NB4 (cell line): ENCODE data around the gene NWD2.
"Not testable (repeated sequence)": the region's sequence is repeated elsewhere in the genome, so short reads cannot be mapped to it uniquely, and the experiment has no call there.

ENCODE experiments used
- DNase-seq: peaks from one replicate; pipeline ENCODE4 v3.0.0; 2010; ENCODE audit warnings: low read depth
- H3K4me3 ChIP-seq: one replicate; pipeline ENCODE4 v1.5.1; 2011; ENCODE audit warnings: mild to moderate bottlenecking, low read depth, low read length, moderate library complexity
- MYC ChIP-seq: IDR thresholded peaks from 2 replicates; pipeline ENCODE4 v1.6.1; 2011; ENCODE audit warnings: low read depth, low read length
- POLR2A ChIP-seq: IDR thresholded peaks from 2 replicates; pipeline ENCODE4 v1.6.1; 2011; ENCODE audit warnings: mild to moderate bottlenecking; ENCODE audit not compliant: insufficient read length; ENCODE audit errors: extremely low read depth
- TF ChIP-seq, protein P1 (sequence below): IDR thresholded peaks from 2 replicates; pipeline ENCODE4 v1.6.1; 2011; ENCODE audit warnings: low read depth, low read length
- TF ChIP-seq, protein P2 (sequence below): IDR thresholded peaks from one replicate; pipeline ENCODE4 v1.5.1; 2012; ENCODE audit warnings: low read depth, low read length

Gene NWD2

DNA sequence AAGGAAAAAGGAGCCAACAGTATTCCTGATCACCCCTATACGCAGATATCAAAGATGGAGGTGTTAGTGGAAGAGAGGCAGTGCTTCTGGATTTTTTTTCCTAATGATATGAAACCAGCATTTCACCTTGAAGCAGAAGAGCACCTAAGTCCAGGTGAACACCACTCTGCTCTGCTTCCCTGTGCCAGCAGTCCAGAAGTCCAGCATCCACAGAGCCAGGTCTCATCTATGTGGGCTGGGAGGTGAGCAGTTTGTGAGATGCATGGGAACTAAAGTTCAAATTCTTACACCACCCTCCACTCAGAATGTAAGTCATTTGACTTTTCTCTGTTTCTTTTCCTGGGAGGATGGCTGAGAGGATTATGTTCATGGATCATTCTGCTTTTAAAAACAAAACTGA is 239.1 kb downstream of the NWD2 start:
- no peak for DNase-seq
- TF ChIP-seq MYC = no peak
- TF ChIP-seq, protein P1, sequence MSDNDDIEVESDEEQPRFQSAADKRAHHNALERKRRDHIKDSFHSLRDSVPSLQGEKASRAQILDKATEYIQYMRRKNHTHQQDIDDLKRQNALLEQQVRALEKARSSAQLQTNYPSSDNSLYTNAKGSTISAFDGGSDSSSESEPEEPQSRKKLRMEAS = no peak
- TF ChIP-seq POLR2A = no peak
- TF ChIP-seq, protein P2, sequence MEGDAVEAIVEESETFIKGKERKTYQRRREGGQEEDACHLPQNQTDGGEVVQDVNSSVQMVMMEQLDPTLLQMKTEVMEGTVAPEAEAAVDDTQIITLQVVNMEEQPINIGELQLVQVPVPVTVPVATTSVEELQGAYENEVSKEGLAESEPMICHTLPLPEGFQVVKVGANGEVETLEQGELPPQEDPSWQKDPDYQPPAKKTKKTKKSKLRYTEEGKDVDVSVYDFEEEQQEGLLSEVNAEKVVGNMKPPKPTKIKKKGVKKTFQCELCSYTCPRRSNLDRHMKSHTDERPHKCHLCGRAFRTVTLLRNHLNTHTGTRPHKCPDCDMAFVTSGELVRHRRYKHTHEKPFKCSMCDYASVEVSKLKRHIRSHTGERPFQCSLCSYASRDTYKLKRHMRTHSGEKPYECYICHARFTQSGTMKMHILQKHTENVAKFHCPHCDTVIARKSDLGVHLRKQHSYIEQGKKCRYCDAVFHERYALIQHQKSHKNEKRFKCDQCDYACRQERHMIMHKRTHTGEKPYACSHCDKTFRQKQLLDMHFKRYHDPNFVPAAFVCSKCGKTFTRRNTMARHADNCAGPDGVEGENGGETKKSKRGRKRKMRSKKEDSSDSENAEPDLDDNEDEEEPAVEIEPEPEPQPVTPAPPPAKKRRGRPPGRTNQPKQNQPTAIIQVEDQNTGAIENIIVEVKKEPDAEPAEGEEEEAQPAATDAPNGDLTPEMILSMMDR = no peak
- H3K4me3 ChIP-seq = no peak overlapping the region

DNA sequence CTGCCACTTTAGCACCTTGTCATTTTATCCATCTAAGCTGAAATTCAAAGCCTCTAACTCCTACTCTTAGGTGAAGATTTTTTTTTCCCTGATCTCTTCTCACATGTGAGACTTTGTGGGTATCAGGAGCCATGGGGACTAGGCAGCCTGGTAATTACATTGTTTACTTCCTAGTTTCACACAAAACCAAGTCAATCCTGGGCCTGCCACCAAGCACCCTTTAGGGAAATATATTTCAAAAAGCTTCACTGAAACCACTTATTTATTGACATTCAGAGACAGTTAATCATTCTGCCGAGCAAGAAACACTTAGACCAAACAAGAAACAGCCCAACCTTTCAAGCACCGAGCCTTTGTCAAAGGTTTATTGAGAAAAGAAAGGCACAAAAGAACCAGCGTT is 241.6 kb downstream of the NWD2 start:
- H3K4me3 ChIP-seq = no peak overlapping the region
- TF ChIP-seq POLR2A (no peak), MYC (no peak)
- TF ChIP-seq, protein P2 = no peak
- TF ChIP-seq, protein P1 = no peak
- DNase-seq = no peak

DNA sequence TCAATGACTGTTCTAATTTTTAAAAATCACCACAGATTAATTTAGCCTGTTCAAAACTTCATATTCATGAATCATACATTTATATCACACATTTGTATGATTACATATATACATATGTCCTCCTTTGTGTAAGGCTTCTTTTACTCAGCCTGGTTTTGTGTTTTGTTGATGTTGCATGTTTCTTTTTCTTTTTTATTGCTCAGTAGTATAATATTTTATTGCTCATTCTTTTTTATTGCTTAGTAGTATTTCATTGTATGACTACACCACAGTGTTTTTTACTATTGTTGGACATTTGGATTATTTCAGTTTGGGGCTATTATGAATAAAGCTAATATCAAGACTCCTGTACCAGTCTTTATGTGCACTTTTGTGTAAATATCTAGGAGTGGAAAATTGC is 243.1 kb downstream of the NWD2 start:
- DNase-seq = no peak
- TF ChIP-seq, protein P1 = no peak
- TF ChIP-seq MYC = no peak
- TF ChIP-seq POLR2A = no peak
- TF ChIP-seq, protein P2 = no peak
- no peak overlapping the region for H3K4me3 ChIP-seq

DNA sequence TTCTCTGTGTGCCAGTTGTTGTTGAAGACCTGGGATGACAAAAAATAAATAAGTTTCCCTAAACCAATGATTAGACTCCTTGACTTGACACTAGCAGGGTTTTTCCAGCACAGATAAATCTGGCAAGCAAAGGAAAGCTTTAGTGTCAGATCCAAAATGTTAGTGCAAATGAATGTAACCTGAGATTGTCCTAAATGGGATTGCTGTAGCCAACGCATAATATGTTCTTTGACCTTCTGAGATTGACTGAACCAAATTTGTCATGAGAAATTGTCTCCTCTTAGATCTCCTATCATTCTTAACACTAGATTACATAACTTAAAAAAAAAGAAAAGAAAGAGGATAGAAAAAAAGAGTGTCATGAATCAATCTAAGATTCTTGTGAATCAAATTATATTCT is 245.2 kb downstream of the NWD2 start:
- TF ChIP-seq MYC = no peak
- TF ChIP-seq, protein P1 = no peak
- TF ChIP-seq POLR2A = no peak
- TF ChIP-seq, protein P2 = no peak
- no peak for DNase-seq
- H3K4me3 ChIP-seq = no peak overlapping the region

DNA sequence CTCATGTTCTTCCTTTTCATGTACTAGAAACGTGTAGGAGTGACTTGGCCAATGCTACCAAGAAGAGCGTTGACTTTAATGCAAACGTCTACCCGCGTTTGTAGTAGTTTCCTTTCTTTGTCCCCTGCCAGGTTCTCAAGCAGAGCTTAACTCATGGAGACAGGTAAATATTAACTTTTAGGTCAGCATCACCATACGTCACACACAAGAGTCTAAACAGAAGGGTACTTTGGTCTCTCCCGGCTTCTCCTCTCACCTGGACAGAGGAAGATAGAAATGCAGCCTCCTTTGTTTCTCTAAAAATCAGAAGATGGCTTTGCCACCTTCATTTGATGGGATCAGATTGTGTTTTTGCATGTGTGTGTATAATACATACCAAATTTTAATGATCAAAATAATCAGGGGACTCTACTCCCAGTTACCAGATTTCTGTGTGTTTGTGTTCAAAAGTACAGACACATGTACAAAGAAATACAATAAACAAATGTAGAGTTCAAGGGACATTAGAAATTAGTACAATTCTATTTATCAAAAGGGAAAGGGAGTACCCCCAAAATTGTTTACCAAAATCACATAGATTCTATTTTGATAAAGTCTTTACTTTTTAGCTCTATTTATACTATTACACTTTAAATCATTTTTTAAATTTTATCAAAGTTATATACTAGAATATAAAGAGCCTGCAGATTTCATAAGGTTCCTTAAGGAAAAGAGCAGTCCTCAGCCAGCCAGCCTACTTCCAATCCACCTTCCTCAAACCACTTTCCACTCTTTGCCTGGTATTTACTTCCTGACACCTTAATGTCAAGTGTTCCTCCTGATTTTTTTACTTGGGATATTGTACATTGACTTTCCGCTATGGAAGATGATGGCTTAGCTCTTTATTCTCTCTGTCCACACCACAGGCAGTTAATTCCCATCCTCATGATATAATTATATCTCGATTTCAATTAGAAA is 246.1 kb downstream of the NWD2 start:
- H3K4me3 ChIP-seq = no peak overlapping the region
- TF ChIP-seq MYC (no peak), POLR2A (no peak)
- TF ChIP-seq, protein P1 = no peak
- TF ChIP-seq, protein P2 = no peak
- DNase-seq = no peak

DNA sequence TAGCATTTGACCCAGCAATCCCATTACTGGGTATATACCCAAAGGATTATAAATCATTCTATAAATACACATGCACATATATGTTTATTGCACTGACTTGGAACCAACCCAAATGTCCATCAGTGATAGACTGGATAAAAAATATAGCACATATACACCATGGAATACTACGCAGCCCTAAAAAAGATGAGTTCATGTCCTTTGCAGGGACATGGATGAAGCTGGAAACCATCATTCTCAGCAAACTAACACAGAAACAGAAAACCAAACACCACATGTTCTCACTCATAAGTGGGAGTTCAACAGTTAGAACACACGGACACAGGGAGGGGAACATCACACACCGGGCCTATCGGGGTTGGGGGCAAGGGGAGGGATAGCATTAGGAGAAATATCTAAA is 250.8 kb downstream of the NWD2 start:
- not testable (repeated sequence) for DNase-seq, H3K4me3 ChIP-seq
